Measurements from ENCODE around the gene ZFPM1.
A peak's percentile ranks its signal among the peaks of the same experiment; 100 is the strongest.

Gene ZFPM1

DNA sequence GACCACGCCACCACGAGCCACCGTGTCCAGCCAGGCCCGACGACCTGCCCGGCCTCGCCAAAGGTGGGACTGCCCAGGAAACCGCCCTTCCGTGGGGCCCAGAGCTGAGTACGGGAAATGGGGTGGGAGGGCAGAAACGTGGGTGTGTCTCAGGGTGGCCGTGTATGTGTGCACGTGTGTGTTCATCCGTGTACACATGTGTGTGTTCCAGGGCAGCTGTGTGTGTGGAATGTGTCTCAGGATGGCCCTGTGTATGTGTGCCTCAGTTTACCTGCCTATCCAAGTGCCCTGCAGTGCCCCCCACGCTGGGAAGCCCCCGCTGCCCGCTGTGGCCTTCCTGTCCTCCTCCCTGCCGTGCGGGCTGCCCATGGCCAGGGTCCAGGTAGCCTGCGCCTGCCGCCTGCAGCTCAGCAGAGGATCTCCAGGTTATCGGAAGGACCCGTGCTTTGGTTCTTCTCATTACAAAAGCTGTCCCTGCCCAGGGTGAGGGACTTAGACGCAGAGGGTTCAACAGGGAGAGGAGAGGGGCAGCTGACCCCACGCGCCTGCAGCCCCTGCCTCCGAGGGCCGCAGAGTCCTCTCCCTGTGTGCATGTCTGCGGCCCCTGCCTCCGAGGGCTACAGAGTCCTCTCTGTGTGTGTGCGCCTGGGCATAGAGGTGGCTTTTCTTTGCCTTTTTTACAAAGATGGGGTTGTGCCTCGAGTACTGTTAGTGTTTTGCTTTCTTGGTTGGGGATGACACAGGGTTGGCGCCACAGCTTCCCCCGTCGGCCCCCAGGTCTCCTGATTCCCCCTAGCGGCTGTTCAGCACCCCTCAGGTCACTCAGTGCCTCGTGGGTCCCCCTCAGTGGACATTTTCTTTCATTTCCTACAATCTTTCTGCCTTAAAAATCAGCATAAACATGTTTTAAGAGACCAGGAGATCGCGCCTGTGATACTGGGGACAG lies 46.7 kb upstream of the ZFPM1 start:
- Histone ChIP-seq H3K9me3 (replicated peaks in 1 of 2; ENCODE audit: control insufficient read depth in 2 of 2, insufficient read depth in 1 of 2, low read depth in 1 of 2, low read length in 2 of 2) (peaks cover 0 to 2% of the 10 kb centered on the region in 2 donors), H3K14ac (ENCODE audit: low read length) (peak overlapping the region; percentile 60), H2BK5ac (ENCODE audit: low read length) (no peak overlapping the region), H3K27ac (replicated peaks; ENCODE audit: low read length) (no peak overlapping the region), H3K36me3 (replicated peaks in 1 of 2; ENCODE audit: control insufficient read depth in 2 of 2, insufficient read depth in 2 of 2, low read length in 2 of 2) (no peaks in the 10 kb centered on the region), H3K4me1 (ENCODE audit: control insufficient read depth in 2 of 2, insufficient read depth in 1 of 2, low read depth in 1 of 2, low read length in 2 of 2) (no peaks in the 10 kb centered on the region), H2AK5ac (ENCODE audit: low read depth, low read length) (no peak overlapping the region), H3K23ac (ENCODE audit: low read depth, low read length, poor library complexity) (peak overlapping the region; percentile 80), H3K9ac (ENCODE audit: low read depth, low read length, poor library complexity) (peak overlapping the region; percentile 53), H3K4me2 (ENCODE audit: insufficient read depth, low read length, poor library complexity, severe bottlenecking) (no peak overlapping the region), H3K18ac (ENCODE audit: low read length) (peak overlapping the region; percentile 80), H3K79me1 (ENCODE audit: low read depth, low read length) (no peaks in the 10 kb centered on the region), H3K4me3 (ENCODE audit: low read length in 2 of 2) (no peak overlapping the region), H2BK12ac (ENCODE audit: low read length) (no peak overlapping the region), H3K4ac (ENCODE audit: low read length) (no peak overlapping the region), H2AFZ (ENCODE audit: low read length) (peak overlapping the region; percentile 22), H3K27me3 (ENCODE audit: control insufficient read depth in 3 of 3, insufficient read depth in 3 of 3, low read depth in 1 of 3, low read length in 3 of 3) (peaks cover 0 to 23% (median 0%) of the 10 kb centered on the region in 3 experiments), H4K8ac (ENCODE audit: low read depth, low read length) (no peak overlapping the region), H4K91ac (ENCODE audit: low read depth, low read length, poor library complexity) (peak overlapping the region; percentile 53), H2BK120ac (ENCODE audit: low read depth, low read length) (no peak overlapping the region), H2BK15ac (ENCODE audit: low read length) (no peak overlapping the region)
- no peak for DNase-seq (ENCODE audit: low spot score)
- WGBS, 2 donors (ENCODE audit: extremely low coverage in 2 of 2, insufficient read length in 2 of 2, insufficient replicate concordance in 1 of 2), result no CpG with 5 or more reads among the region's 39 CpGs

DNA sequence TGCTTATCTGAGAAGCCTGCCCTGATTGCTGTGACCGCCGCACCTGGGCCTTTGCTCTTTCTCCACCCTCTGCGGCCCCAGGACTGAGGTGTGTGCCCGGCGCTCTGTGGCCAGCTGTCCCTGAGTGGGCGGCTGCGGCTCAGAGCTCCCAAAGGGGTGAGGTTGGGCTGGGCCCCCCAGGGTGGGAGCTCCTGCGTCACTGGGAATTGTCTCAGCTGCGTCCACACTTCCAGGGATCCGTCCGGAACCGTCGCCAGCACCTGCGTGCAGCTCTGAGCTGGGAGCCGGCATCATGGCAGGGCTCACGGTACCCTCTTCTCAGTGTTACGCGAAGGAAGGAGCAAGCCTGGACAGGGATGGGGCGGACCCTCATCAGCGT lies 46.0 kb upstream of the ZFPM1 start:
- Histone ChIP-seq H3K14ac (ENCODE audit: low read length) (no peak overlapping the region), H3K4me3 (ENCODE audit: low read length in 2 of 2) (no peak overlapping the region), H3K36me3 (replicated peaks in 1 of 2; ENCODE audit: control insufficient read depth in 2 of 2, insufficient read depth in 2 of 2, low read length in 2 of 2) (no peaks in the 10 kb centered on the region), H3K27me3 (ENCODE audit: control insufficient read depth in 3 of 3, insufficient read depth in 3 of 3, low read depth in 1 of 3, low read length in 3 of 3) (peaks cover 0 to 23% (median 0%) of the 10 kb centered on the region in 3 experiments), H4K8ac (ENCODE audit: low read depth, low read length) (no peak overlapping the region), H4K91ac (ENCODE audit: low read depth, low read length, poor library complexity) (no peak overlapping the region), H3K27ac (replicated peaks; ENCODE audit: low read length) (no peak overlapping the region), H3K18ac (ENCODE audit: low read length) (peak overlapping the region; percentile 50), H2BK12ac (ENCODE audit: low read length) (peak overlapping the region; percentile 75), H2AK5ac (ENCODE audit: low read depth, low read length) (peak overlapping the region; percentile 73), H3K23ac (ENCODE audit: low read depth, low read length, poor library complexity) (peak overlapping the region; percentile 40), H2BK15ac (ENCODE audit: low read length) (no peak overlapping the region), H3K4me1 (ENCODE audit: control insufficient read depth in 2 of 2, insufficient read depth in 1 of 2, low read depth in 1 of 2, low read length in 2 of 2) (no peaks in the 10 kb centered on the region), H3K79me1 (ENCODE audit: low read depth, low read length) (peaks cover under 1% of the 10 kb centered on the region), H2AFZ (ENCODE audit: low read length) (no peak overlapping the region), H3K9me3 (replicated peaks in 1 of 2; ENCODE audit: control insufficient read depth in 2 of 2, insufficient read depth in 1 of 2, low read depth in 1 of 2, low read length in 2 of 2) (peaks cover 0 to 2% of the 10 kb centered on the region in 2 donors), H3K9ac (ENCODE audit: low read depth, low read length, poor library complexity) (no peak overlapping the region), H2BK120ac (ENCODE audit: low read depth, low read length) (no peak overlapping the region), H3K4ac (ENCODE audit: low read length) (no peak overlapping the region), H2BK5ac (ENCODE audit: low read length) (no peak overlapping the region), H3K4me2 (ENCODE audit: insufficient read depth, low read length, poor library complexity, severe bottlenecking) (no peak overlapping the region)
- no CpG with 5 or more reads among the region's 20 CpGs for WGBS, 2 donors (ENCODE audit: extremely low coverage in 2 of 2, insufficient read length in 2 of 2, insufficient replicate concordance in 1 of 2)
- no peak for DNase-seq (ENCODE audit: low spot score)

DNA sequence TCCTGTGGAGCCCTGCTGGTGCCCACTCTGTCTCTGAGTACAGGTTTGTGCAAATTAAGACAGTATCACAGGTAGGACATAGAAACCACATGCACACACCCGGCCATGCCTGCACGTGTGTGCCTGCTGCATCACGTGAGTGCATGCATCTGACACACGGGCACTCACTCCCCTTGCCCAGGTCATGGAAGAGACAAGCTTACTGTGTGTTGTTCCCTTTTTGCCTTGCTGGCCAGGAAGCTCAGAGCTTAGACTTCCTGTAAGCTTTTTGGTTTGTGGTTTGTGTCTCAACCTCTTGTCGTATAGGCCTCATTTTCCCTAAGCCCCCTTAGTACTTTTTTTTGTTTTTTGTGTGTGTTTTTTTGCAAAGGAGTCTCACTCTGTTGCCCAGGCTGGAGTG lies 45.3 kb upstream of the ZFPM1 start:
- Histone ChIP-seq H4K8ac (ENCODE audit: low read depth, low read length) (no peak overlapping the region), H3K4me2 (ENCODE audit: insufficient read depth, low read length, poor library complexity, severe bottlenecking) (no peak overlapping the region), H2BK120ac (ENCODE audit: low read depth, low read length) (no peak overlapping the region), H2BK5ac (ENCODE audit: low read length) (no peak overlapping the region), H3K14ac (ENCODE audit: low read length) (no peak overlapping the region), H3K27me3 (ENCODE audit: control insufficient read depth in 3 of 3, insufficient read depth in 3 of 3, low read depth in 1 of 3, low read length in 3 of 3) (peaks cover 0 to 23% (median 0%) of the 10 kb centered on the region in 3 experiments), H2BK12ac (ENCODE audit: low read length) (no peak overlapping the region), H3K4me1 (ENCODE audit: control insufficient read depth in 2 of 2, insufficient read depth in 1 of 2, low read depth in 1 of 2, low read length in 2 of 2) (no peaks in the 10 kb centered on the region), H3K4me3 (ENCODE audit: low read length in 2 of 2) (no peak overlapping the region), H3K79me1 (ENCODE audit: low read depth, low read length) (peaks cover 2% of the 10 kb centered on the region), H3K9ac (ENCODE audit: low read depth, low read length, poor library complexity) (no peak overlapping the region), H3K36me3 (replicated peaks in 1 of 2; ENCODE audit: control insufficient read depth in 2 of 2, insufficient read depth in 2 of 2, low read length in 2 of 2) (no peaks in the 10 kb centered on the region), H2BK15ac (ENCODE audit: low read length) (no peak overlapping the region), H3K27ac (replicated peaks; ENCODE audit: low read length) (no peak overlapping the region), H3K4ac (ENCODE audit: low read length) (no peak overlapping the region), H2AFZ (ENCODE audit: low read length) (no peak overlapping the region), H3K23ac (ENCODE audit: low read depth, low read length, poor library complexity) (no peak overlapping the region), H3K18ac (ENCODE audit: low read length) (no peak overlapping the region), H2AK5ac (ENCODE audit: low read depth, low read length) (no peak overlapping the region), H4K91ac (ENCODE audit: low read depth, low read length, poor library complexity) (no peak overlapping the region), H3K9me3 (replicated peaks in 1 of 2; ENCODE audit: control insufficient read depth in 2 of 2, insufficient read depth in 1 of 2, low read depth in 1 of 2, low read length in 2 of 2) (no peaks in the 10 kb centered on the region)
- DNase-seq (ENCODE audit: low spot score), result no peak
- WGBS, 2 donors (ENCODE audit: extremely low coverage in 2 of 2, insufficient read length in 2 of 2, insufficient replicate concordance in 1 of 2), result no CpG with 5 or more reads among the region's 5 CpGs

DNA sequence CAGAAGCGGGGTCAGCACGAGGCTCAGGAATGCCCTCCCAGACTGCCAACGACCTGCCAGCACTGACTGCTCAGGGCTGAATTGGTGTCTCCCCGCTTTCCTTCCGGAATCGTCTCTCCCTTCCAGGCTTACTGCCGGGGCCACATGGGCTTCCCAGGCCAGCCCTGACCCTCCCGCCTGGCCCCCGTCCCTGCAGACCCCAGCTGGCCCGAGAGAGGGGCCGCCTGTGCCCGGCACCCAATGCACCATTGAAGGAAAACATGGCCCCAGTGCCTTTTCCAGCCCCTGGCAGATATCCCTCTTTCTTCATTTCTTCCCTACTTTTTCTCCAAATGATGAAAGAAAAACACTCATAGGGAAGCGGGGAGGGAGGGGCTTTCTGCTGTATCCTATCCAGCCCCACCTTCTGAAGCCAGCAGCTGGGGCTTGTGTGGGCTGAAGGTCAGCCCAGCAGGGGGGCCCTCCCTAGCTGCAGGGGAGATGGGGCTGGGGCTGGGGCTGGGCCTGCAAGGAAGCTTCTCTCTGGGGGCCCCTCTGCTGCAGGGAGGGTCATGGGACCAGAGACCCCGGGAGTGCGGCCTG lies 44.4 kb upstream of the ZFPM1 start:
- Histone ChIP-seq H3K23ac (ENCODE audit: low read depth, low read length, poor library complexity) (no peak overlapping the region), H3K9ac (ENCODE audit: low read depth, low read length, poor library complexity) (no peak overlapping the region), H3K4me2 (ENCODE audit: insufficient read depth, low read length, poor library complexity, severe bottlenecking) (no peak overlapping the region), H3K14ac (ENCODE audit: low read length) (no peak overlapping the region), H2AFZ (ENCODE audit: low read length) (no peak overlapping the region), H3K18ac (ENCODE audit: low read length) (peak overlapping the region; percentile 27), H2AK5ac (ENCODE audit: low read depth, low read length) (peak overlapping the region; percentile 11), H3K27me3 (ENCODE audit: control insufficient read depth in 3 of 3, insufficient read depth in 3 of 3, low read depth in 1 of 3, low read length in 3 of 3) (peaks cover 0 to 30% (median 0%) of the 10 kb centered on the region in 3 experiments), H2BK15ac (ENCODE audit: low read length) (no peak overlapping the region), H3K4me1 (ENCODE audit: control insufficient read depth in 2 of 2, insufficient read depth in 1 of 2, low read depth in 1 of 2, low read length in 2 of 2) (no peaks in the 10 kb centered on the region), H3K4me3 (ENCODE audit: low read length in 2 of 2) (no peak overlapping the region), H4K91ac (ENCODE audit: low read depth, low read length, poor library complexity) (no peak overlapping the region), H4K8ac (ENCODE audit: low read depth, low read length) (no peak overlapping the region), H3K4ac (ENCODE audit: low read length) (no peak overlapping the region), H2BK120ac (ENCODE audit: low read depth, low read length) (no peak overlapping the region), H2BK12ac (ENCODE audit: low read length) (no peak overlapping the region), H3K79me1 (ENCODE audit: low read depth, low read length) (peaks cover 2% of the 10 kb centered on the region), H3K9me3 (replicated peaks in 1 of 2; ENCODE audit: control insufficient read depth in 2 of 2, insufficient read depth in 1 of 2, low read depth in 1 of 2, low read length in 2 of 2) (no peaks in the 10 kb centered on the region), H3K36me3 (replicated peaks in 1 of 2; ENCODE audit: control insufficient read depth in 2 of 2, insufficient read depth in 2 of 2, low read length in 2 of 2) (no peaks in the 10 kb centered on the region), H2BK5ac (ENCODE audit: low read length) (no peak overlapping the region), H3K27ac (replicated peaks; ENCODE audit: low read length) (no peak overlapping the region)
- no peak for DNase-seq (ENCODE audit: low spot score)
- no CpG with 5 or more reads among the region's 15 CpGs for WGBS, 2 donors (ENCODE audit: extremely low coverage in 2 of 2, insufficient read length in 2 of 2, insufficient replicate concordance in 1 of 2)
